Spinal cord (tissue), 10 donors: ENCODE data around the gene S1PR4. TPM values are rescaled to one million over a fixed set of nuclear protein-coding genes. Genes with fewer than 3 reads are reported as not detected.
"Not testable (repeated sequence)": the region's sequence is repeated elsewhere in the genome, so short reads cannot be mapped to it uniquely, and the experiment has no call there.

Source experiments
- DNase-seq, 6 donors: peaks; one replicate each; pipeline versions ENCODE4 v3.0.0 to v3.0.0-alpha.2; 2013 to 2015; ENCODE audit warnings: low spot score in 6 of 6, low read depth in 4 of 6
- H3K27ac ChIP-seq: one replicate; pipeline ENCODE4 v1.5.1; 2013; ENCODE audit warnings: low read depth, low read length, control low read depth
- H3K27me3 ChIP-seq: one replicate; pipeline ENCODE4 v1.6.1; 2013; ENCODE audit warnings: low read length; ENCODE audit not compliant: control insufficient read depth, insufficient read depth
- H3K36me3 ChIP-seq: one replicate; pipeline ENCODE4 v1.6.1; 2013; ENCODE audit warnings: low read length; ENCODE audit not compliant: control insufficient read depth, insufficient read depth
- H3K4me1 ChIP-seq: one replicate; pipeline ENCODE4 v1.6.1; 2013; ENCODE audit warnings: low read length; ENCODE audit not compliant: control insufficient read depth, insufficient read depth
- H3K4me3 ChIP-seq: one replicate; pipeline ENCODE4 v1.5.1; 2013; ENCODE audit warnings: low read depth, low read length, control low read depth
- H3K9me3 ChIP-seq: one replicate; pipeline ENCODE4 v1.6.1; 2013; ENCODE audit warnings: low read length; ENCODE audit not compliant: control insufficient read depth, insufficient read depth
- WGBS: methylation state at CpG from one replicate; pipeline ENCODE4 v1.1.5; 2013; ENCODE audit warnings: missing lambda C conversion rate; ENCODE audit not compliant: insufficient coverage; 5-methylcytosine and 5-hydroxymethylcytosine counted together
- polyA plus RNA-seq, 2 donors: library from polyadenylated mRNA; unstranded; fragments of 120-200 nt; gene quantifications; one replicate each; pipeline ENCODE4 v1.2.1, GENCODE V29; 2013; ENCODE audit not compliant: insufficient read length in 2 of 2
- total RNA-seq, 2 donors: library from RNA; depleted of rRNA in 1 of 2; stranded (reverse); fragments of 120-200 nt in 1 of 2; fragments of >200 nt in 1 of 2; gene quantifications; one replicate each; pipeline versions ENCODE4 v1.2.3 to v1.2.4, GENCODE V29; 2013 to 2014
- donor health status: healthy.

Gene S1PR4
- total and polyA plus RNA-seq, 4 donors: 0.32 to 2.6 (median 1.3) TPM

DNA sequence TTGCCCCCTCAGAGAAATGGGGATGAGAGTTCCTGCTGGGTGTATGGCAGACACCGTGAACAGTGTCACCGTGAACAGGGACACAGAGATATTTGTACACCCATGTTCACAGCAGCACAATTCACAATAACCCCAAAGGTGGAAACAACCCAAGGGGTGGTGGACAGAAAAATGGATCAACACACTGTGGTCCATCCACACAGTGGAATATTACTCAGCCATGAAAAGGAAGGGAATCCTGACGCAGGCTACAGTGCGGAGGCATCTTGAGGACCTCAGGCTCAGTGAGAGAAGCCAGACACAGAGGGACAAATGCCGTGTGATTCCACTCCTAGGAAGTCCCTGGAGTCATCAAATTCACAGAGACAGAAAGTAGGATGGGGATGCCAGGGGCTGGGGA lies 38.3 kb downstream of the S1PR4 start:
- Histone ChIP-seq H3K27me3 (no peaks in the 10 kb centered on the region), H3K4me1 (no peaks in the 10 kb centered on the region), H3K4me3 (no peak overlapping the region), H3K27ac (no peak overlapping the region), H3K9me3 (no peaks in the 10 kb centered on the region), H3K36me3 (peaks cover 10% of the 10 kb centered on the region)
- DNase-seq: no peak
- 50% methylated on average over 2 of the region's 5 CpGs for WGBS

DNA sequence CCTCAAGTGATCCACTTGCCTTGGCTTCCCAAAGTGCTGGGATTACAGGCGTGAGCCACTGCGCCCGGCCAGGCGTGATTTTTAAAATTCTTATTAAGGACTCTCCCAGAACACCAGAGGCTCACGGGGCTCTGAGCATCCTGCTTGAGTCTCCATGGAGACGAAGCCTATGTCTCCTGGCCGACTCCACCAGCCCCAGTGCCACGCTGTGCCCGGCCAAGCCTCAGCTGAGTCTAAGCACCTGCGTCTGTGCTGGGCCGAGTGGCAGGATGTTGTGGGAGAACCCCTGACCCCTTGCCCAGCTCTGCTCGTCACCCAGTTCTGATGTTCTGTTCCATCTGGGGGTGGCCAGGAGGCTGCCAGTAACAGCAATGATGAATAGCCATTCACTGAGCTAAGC lies 42.0 kb downstream of the S1PR4 start:
- Histone ChIP-seq H3K27me3 (no peaks in the 10 kb centered on the region), H3K36me3 (no peaks in the 10 kb centered on the region), H3K4me3 (no peak overlapping the region), H3K9me3 (no peaks in the 10 kb centered on the region), H3K27ac (no peak overlapping the region), H3K4me1 (peaks cover 4% of the 10 kb centered on the region)
- no peak for DNase-seq
- WGBS: 55% methylated on average over 11 of the region's 12 CpGs

DNA sequence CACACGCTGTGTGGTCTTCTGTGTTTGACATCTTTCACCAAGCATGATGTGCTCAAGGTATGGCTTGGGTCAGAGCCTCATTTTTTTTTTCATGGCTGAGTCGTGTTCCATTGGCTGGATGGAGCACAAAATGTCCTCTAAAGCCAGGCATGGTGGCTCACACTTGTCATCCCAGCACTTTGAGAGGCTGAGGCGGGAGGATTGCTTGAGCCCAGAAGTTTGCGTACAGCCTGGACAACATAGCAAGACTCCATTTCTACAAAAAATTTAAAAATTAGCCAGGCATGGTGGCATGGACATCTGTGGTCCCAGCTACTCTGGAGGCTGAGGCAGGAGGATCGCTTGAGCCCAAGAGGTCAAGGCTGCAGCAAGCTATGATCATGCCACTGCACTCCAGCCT lies 43.0 kb downstream of the S1PR4 start:
- peaks cover 12% of the 10 kb centered on the region for H3K4me1 ChIP-seq
- 61% methylated on average over 4 of the region's 5 CpGs for WGBS
- H3K27ac ChIP-seq, H3K27me3 ChIP-seq, H3K4me3 ChIP-seq, DNase-seq, H3K36me3 ChIP-seq, H3K9me3 ChIP-seq: not testable (repeated sequence)

DNA sequence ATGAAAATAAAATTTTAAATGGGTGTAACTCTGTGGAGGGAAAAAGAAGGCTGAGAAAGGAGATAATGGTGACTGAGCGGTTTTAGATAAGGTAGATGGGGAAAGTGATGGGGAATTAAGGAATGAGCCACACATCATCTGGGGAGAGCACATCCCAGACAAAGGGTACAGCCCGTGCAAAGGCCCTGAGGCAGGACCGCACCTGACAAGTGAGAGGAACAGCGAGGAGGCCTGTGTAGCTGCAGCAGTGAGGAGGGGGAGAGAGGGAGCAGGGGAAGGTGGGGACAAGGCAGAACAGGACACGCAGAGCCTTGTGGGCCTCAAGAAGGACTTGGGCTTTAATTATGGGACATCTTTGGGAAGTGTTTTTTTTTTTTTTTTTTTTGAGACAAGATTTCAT lies 44.1 kb downstream of the S1PR4 start:
- no peaks in the 10 kb centered on the region for H3K36me3 ChIP-seq
- no peak overlapping the region for H3K27ac ChIP-seq
- H3K4me1 ChIP-seq: peaks cover 24% of the 10 kb centered on the region
- WGBS: 96% methylated on average over 5 of the region's 5 CpGs
- H3K9me3 ChIP-seq: no peaks in the 10 kb centered on the region
- DNase-seq: no peak
- H3K27me3 ChIP-seq: no peaks in the 10 kb centered on the region
- no peak overlapping the region for H3K4me3 ChIP-seq

DNA sequence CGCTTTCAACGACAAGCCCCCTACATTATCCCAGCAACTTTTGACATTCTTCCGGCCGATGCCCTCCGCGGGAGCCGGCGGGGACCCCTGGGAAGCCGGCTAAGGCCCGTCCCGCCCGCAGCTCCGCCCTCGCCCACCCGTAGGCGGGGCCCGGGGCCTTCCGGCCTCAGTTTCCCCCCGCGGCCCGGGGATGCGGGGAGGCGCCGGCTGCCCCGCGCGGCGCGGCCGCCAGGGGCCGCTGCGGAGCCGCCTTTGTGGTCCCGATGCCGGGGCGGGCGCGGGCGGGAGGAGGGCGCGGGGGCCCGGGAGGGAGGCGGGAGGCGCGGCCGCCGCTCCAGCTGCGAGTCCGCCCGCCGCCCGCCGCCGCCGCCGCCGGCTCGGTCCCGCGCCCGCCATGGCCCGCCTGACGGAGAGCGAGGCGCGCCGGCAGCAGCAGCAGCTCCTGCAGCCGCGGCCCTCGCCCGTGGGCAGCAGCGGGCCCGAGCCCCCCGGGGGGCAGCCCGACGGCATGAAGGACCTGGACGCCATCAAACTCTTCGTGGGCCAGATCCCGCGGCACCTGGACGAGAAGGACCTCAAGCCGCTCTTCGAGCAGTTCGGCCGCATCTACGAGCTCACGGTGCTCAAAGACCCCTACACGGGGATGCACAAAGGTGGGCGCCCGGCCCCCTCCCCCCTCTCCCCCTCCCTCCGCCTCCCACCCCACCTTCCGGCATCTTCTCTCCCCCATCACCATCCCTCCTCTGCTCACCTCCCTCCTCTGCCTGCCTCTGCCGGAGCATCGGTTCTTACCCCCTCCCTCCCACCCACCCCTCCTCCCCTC lies 46.0 kb downstream of the S1PR4 start, which contains the start of gene CELF5:
TSS of gene CELF5 (plus strand) at position 316 of the 823 bp plus-strand sequence. CDS start at position 395, 79 bp downstream.
- Histone ChIP-seq H3K27ac (no peak within 1 kb of the TSS), H3K36me3 (peaks cover 4% of the 10 kb centered on the region), H3K4me3 (peak within 1 kb of the TSS; percentile 42), H3K9me3 (no peaks in the 10 kb centered on the region), H3K27me3 (no peaks in the 10 kb centered on the region), H3K4me1 (peaks cover 40% of the 10 kb centered on the region)
- WGBS: under 1% methylated on average over 82 of the region's 94 CpGs
- peak in 2 of 6 donors; percentile 89 for DNase-seq

DNA sequence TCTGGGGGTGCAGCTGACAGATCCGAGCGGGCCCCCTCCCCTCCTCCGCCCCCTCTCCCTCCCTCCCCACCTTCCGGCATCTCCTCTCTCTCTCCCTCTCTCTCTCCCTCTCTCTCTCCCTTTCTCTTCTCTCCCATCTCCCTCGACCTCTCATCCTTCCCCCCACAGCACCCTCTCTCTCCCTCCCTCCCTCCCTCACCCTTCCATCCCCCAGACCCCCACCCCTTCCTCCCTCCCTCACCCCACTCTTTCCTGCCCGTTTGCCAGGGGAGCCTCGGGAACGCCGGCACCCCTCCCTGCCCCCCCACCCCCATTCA lies 46.6 kb downstream of the S1PR4 start:
- peak overlapping the region; percentile 42 for H3K4me3 ChIP-seq
- peak in 2 of 6 donors; percentile 65 to 84 for DNase-seq
- H3K27me3 ChIP-seq: no peaks in the 10 kb centered on the region
- H3K36me3 ChIP-seq: peaks cover 4% of the 10 kb centered on the region
- H3K27ac ChIP-seq: no peak overlapping the region
- no peaks in the 10 kb centered on the region for H3K9me3 ChIP-seq
- whole genome bisulfite sequencing: 0% methylated on average over 5 of the region's 9 CpGs
- H3K4me1 ChIP-seq: peaks cover 40% of the 10 kb centered on the region

DNA sequence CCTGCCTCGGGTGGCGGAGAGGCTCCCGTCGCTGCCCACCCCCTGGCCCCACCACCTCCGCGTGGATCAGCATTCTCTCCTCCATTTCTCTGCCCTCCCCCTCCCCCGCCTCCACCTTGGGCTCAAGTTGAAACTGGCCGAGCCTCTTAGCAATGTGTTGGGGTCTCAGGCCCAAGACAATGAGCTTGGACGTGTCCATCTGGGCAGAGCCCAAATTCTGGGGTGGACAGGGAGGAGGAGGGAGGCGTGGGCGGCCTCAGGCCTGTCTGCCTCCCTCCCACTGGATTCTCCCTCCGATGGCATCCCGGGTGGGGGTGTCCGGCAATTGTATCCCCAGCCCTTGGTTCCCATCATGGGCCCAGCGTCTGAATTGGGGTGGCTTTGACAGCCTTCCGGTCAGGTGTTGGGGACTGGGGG lies 47.1 kb downstream of the S1PR4 start:
- H3K4me1 ChIP-seq: peaks cover 40% of the 10 kb centered on the region
- H3K27me3 ChIP-seq: no peaks in the 10 kb centered on the region
- H3K27ac ChIP-seq: no peak overlapping the region
- H3K36me3 ChIP-seq: peaks cover 6% of the 10 kb centered on the region
- WGBS: 23% methylated on average over 8 of the region's 16 CpGs
- peak in 2 of 6 donors; percentile 41 to 55 for DNase-seq
- no peaks in the 10 kb centered on the region for H3K9me3 ChIP-seq
- H3K4me3 ChIP-seq: peak overlapping the region; percentile 42

DNA sequence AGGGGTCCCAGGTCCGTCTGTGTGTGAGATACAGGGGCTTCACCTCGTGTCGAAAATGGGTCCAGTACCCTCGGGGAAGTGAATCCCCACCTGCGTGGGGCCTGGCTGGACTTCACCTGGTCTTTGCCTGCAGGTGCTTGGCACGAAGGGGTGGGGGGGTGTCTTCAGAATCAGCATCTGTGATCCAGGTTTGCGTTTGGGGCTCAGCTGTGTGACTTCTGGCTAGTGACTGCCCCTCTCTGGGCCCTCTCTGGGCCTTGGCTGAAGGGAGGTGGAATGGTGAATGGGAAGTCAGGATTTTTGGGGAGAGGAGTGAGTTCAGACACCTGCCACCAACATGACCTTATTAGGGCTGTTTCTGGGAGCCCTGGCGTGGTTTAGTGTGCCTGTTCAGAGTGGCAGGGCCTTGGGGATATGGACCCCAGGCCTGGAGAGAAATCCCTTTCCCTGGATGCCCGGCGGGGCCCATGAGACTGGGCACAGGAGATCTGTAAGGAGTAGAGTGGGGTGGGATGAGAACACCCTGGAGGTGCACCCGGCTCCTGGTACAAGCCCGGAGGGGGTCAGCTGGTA lies 48.6 kb downstream of the S1PR4 start:
- 76% methylated on average over 12 of the region's 12 CpGs for WGBS
- Histone ChIP-seq H3K4me1 (peaks cover 40% of the 10 kb centered on the region), H3K27ac (no peak overlapping the region), H3K36me3 (peaks cover 7% of the 10 kb centered on the region), H3K9me3 (no peaks in the 10 kb centered on the region), H3K4me3 (no peak overlapping the region), H3K27me3 (no peaks in the 10 kb centered on the region)
- no peak for DNase-seq

DNA sequence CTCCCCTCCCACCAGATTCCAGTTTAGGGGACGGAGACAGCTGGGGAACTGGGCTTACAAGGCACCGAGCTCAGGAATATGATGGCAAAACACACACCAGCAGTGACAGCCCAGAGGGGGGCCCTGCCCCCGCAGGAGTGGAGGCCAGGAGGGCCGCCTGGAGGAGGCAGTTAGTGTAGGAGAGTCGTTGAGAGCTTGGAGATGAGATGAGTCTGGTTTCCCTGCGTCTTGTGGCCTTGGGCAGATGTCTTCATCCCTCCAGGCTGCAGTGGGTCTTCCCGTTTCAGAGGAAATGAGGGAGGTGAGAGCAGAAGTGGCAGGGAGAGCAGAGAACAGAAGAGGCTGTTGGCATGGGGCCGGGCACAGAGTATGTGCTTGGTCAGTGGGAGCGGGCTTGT lies 50.8 kb downstream of the S1PR4 start:
- Histone ChIP-seq H3K36me3 (peaks cover 7% of the 10 kb centered on the region), H3K9me3 (no peaks in the 10 kb centered on the region), H3K27ac (no peak overlapping the region), H3K27me3 (no peaks in the 10 kb centered on the region), H3K4me1 (peaks cover 37% of the 10 kb centered on the region), H3K4me3 (no peak overlapping the region)
- 61% methylated on average over 8 of the region's 9 CpGs for WGBS
- DNase-seq: no peak
